WTC11 (cell line): Measurements from ENCODE around the gene THRA. TPM values are rescaled to one million over a fixed set of nuclear protein-coding genes. Genes with fewer than 3 reads are reported as not detected.

ENCODE experiments used
- AFF4 ChIP-seq: sonication (generic); formaldehyde crosslinking; IDR thresholded peaks from 2 replicates; pipeline ENCODE4 v1.8.1; 2023; ENCODE audit warnings: mild to moderate bottlenecking, missing genetic modification reagents, borderline replicate concordance
- AR ChIP-seq: fragments of 250-450 bp; sonication (Bioruptor Pico); IDR thresholded peaks from 2 replicates; pipeline ENCODE4 v1.9.0; 2021; ENCODE audit warnings: mild to moderate bottlenecking
- CTCF ChIP-seq: fragments of 200-600 bp; IDR thresholded peaks from 2 replicates; pipeline ENCODE4 v1.8.0; 2022; ENCODE audit warnings: antibody characterized with exemption
- NFE2L1 ChIP-seq: sonication (generic); formaldehyde crosslinking; IDR thresholded peaks from 2 replicates; pipeline ENCODE4 v1.8.1; 2023; ENCODE audit warnings: missing genetic modification reagents
- NR3C1 ChIP-seq: sonication (generic); formaldehyde crosslinking; conservative IDR thresholded peaks from 2 replicates; pipeline ENCODE4 v1.8.1; 2023; ENCODE audit warnings: low read depth, mild to moderate bottlenecking, missing genetic modification reagents
- SMAD3 ChIP-seq: sonication (generic); formaldehyde crosslinking; IDR thresholded peaks from 2 replicates; pipeline ENCODE4 v1.8.0; 2022; ENCODE audit warnings: missing genetic modification reagents, mild to moderate bottlenecking, borderline replicate concordance
- ZBTB43 ChIP-seq: sonication (generic); formaldehyde crosslinking; IDR thresholded peaks from 2 replicates; pipeline ENCODE4 v1.8.1; 2023; ENCODE audit warnings: mild to moderate bottlenecking, missing genetic modification reagents
- ZNF532 ChIP-seq: fragments of 250-450 bp; sonication (Bioruptor Pico); IDR thresholded peaks from 2 replicates; pipeline ENCODE4 v1.9.0; 2021; ENCODE audit warnings: mild to moderate bottlenecking, borderline replicate concordance
- total RNA-seq: library from RNA; stranded (reverse); gene quantifications from 3 replicates; pipeline ENCODE4 v1.2.3, GENCODE V29; 2021

THRA gene
- total RNA-seq, 1 experiment from 2014 or later, result 15.9 TPM

- TF ChIP-seq ZNF532 (CRISPR knock-in tag), result no peak
- no peak for TF ChIP-seq CTCF
- TF ChIP-seq NR3C1 (CRISPR knock-in tag), result no peak
- no peak for TF ChIP-seq SMAD3 (CRISPR knock-in tag)
- no peak for TF ChIP-seq NFE2L1 (CRISPR knock-in tag)
- no peak for TF ChIP-seq AR
- no peak for TF ChIP-seq AFF4 (CRISPR knock-in tag)
- TF ChIP-seq ZBTB43 (CRISPR knock-in tag), result no peak
Observed at GRCh38 chr17:40017422-40018080, 45.2 kb upstream of the THRA start (continued).
